GM12878 (cell line): ENCODE measurements around the gene GALNT17. TPM values are rescaled to one million over a fixed set of nuclear protein-coding genes. Genes with fewer than 3 reads are reported as not detected.

Experiments
- CREB1 ChIP-seq: IDR thresholded peaks from 2 replicates; pipeline ENCODE4 v1.6.1; 2012; ENCODE audit warnings: low read depth, mild to moderate bottlenecking, inconsistent platforms
- PAX5 ChIP-seq: IDR thresholded peaks from 2 replicates; pipeline ENCODE4 v1.6.1; 2011; ENCODE audit warnings: low read depth, low read length, borderline replicate concordance
- PAX8 ChIP-seq: fragments of 450-650 bp; IDR thresholded peaks from 2 replicates; pipeline ENCODE4 v1.6.1; 2017; ENCODE audit warnings: mild to moderate bottlenecking, moderate library complexity
- RAD51 ChIP-seq: fragments of 450-650 bp; IDR thresholded peaks from 2 replicates; pipeline ENCODE4 v1.6.1; 2016; ENCODE audit warnings: moderate library complexity, mild to moderate bottlenecking, inconsistent platforms
- polyA plus RNA-seq, 11 experiments: library from polyadenylated mRNA; depleted of rRNA in 4 of 11; unstranded in 6 of 11; stranded (reverse) in 5 of 11; fragments of >200 nt; fragmentation: Nextera tagmentation in 4 of 11; fragmentation: Illumina TruSeq in 1 of 11; extraction: Ambion mirVana in 4 of 11; extraction: Trizol in 1 of 11; gene quantifications; 1 replicate in 1 of 11; 2 replicates in 10 of 11; pipeline versions ENCODE4 v1.2.1 to v1.2.3, GENCODE V29; 2011 to 2016; ENCODE audit warnings: inconsistent platforms in 2 of 11, missing spikeins in 2 of 11, low read depth in 1 of 11
- total RNA-seq, 4 experiments: library from RNA; depleted of rRNA in 3 of 4; stranded (reverse); fragments of >200 nt in 3 of 4; fragmentation: Illumina TruSeq in 1 of 4; extraction: Trizol in 1 of 4; gene quantifications; 2 replicates each; pipeline versions ENCODE4 v1.2.1 to v1.2.3, GENCODE V29; 2013 to 2021
- TF ChIP-seq, protein P1 (sequence below): IDR thresholded peaks from 2 replicates; pipeline ENCODE4 v1.6.1; 2012; ENCODE audit warnings: mild to moderate bottlenecking, low read depth, low read length
- TF ChIP-seq, protein P2 (sequence below): fragments of 450-650 bp; formaldehyde crosslinking; IDR thresholded peaks from 2 replicates; pipeline ENCODE4 v1.5.0; 2022; ENCODE audit warnings: mild to moderate bottlenecking, missing genetic modification characterization
- TF ChIP-seq, protein P3 (sequence below): fragments of 450-650 bp; IDR thresholded peaks from 2 replicates; pipeline ENCODE4 v1.6.1; 2017; ENCODE audit warnings: mild to moderate bottlenecking, moderate library complexity
- TF ChIP-seq, protein P4 (sequence below): IDR thresholded peaks from 2 replicates; pipeline ENCODE4 v1.6.1; 2012; ENCODE audit warnings: low read length, inconsistent platforms

GALNT17 gene
- total and polyA plus RNA-seq, 10 of the 15 experiments (the other 5 are each of a cell fraction or from before 2014, with no cell fraction given) = 0.12 to 0.15 TPM; not detected in 8

DNA sequence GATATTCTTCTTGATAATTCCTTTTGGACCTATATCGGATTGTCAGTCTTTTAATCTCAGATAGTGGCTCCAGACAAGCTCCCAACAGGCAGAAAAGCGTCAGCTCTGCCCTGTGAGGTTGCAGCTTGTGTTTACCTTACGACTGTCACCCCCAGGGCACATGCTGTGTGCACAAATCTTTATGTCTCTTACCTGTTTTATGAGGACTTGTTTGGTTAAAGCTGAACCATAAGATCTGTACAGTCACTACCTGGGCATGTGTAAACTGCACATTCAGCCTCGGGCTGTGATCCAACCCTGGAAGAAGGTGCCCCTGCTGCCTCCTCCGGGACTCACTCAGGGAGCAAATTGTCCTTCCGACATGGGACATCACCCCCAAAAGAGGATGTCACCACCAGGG is 119.8 kb downstream of the GALNT17 start (continued):
- TF ChIP-seq, protein P1, sequence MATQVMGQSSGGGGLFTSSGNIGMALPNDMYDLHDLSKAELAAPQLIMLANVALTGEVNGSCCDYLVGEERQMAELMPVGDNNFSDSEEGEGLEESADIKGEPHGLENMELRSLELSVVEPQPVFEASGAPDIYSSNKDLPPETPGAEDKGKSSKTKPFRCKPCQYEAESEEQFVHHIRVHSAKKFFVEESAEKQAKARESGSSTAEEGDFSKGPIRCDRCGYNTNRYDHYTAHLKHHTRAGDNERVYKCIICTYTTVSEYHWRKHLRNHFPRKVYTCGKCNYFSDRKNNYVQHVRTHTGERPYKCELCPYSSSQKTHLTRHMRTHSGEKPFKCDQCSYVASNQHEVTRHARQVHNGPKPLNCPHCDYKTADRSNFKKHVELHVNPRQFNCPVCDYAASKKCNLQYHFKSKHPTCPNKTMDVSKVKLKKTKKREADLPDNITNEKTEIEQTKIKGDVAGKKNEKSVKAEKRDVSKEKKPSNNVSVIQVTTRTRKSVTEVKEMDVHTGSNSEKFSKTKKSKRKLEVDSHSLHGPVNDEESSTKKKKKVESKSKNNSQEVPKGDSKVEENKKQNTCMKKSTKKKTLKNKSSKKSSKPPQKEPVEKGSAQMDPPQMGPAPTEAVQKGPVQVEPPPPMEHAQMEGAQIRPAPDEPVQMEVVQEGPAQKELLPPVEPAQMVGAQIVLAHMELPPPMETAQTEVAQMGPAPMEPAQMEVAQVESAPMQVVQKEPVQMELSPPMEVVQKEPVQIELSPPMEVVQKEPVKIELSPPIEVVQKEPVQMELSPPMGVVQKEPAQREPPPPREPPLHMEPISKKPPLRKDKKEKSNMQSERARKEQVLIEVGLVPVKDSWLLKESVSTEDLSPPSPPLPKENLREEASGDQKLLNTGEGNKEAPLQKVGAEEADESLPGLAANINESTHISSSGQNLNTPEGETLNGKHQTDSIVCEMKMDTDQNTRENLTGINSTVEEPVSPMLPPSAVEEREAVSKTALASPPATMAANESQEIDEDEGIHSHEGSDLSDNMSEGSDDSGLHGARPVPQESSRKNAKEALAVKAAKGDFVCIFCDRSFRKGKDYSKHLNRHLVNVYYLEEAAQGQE = no peak
- TF ChIP-seq, protein P2, sequence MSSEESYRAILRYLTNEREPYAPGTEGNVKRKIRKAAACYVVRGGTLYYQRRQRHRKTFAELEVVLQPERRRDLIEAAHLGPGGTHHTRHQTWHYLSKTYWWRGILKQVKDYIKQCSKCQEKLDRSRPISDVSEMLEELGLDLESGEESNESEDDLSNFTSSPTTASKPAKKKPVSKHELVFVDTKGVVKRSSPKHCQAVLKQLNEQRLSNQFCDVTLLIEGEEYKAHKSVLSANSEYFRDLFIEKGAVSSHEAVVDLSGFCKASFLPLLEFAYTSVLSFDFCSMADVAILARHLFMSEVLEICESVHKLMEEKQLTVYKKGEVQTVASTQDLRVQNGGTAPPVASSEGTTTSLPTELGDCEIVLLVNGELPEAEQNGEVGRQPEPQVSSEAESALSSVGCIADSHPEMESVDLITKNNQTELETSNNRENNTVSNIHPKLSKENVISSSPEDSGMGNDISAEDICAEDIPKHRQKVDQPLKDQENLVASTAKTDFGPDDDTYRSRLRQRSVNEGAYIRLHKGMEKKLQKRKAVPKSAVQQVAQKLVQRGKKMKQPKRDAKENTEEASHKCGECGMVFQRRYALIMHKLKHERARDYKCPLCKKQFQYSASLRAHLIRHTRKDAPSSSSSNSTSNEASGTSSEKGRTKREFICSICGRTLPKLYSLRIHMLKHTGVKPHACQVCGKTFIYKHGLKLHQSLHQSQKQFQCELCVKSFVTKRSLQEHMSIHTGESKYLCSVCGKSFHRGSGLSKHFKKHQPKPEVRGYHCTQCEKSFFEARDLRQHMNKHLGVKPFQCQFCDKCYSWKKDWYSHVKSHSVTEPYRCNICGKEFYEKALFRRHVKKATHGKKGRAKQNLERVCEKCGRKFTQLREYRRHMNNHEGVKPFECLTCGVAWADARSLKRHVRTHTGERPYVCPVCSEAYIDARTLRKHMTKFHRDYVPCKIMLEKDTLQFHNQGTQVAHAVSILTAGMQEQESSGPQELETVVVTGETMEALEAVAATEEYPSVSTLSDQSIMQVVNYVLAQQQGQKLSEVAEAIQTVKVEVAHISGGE (CRISPR knock-in tag) = no peak
- TF ChIP-seq, protein P3, sequence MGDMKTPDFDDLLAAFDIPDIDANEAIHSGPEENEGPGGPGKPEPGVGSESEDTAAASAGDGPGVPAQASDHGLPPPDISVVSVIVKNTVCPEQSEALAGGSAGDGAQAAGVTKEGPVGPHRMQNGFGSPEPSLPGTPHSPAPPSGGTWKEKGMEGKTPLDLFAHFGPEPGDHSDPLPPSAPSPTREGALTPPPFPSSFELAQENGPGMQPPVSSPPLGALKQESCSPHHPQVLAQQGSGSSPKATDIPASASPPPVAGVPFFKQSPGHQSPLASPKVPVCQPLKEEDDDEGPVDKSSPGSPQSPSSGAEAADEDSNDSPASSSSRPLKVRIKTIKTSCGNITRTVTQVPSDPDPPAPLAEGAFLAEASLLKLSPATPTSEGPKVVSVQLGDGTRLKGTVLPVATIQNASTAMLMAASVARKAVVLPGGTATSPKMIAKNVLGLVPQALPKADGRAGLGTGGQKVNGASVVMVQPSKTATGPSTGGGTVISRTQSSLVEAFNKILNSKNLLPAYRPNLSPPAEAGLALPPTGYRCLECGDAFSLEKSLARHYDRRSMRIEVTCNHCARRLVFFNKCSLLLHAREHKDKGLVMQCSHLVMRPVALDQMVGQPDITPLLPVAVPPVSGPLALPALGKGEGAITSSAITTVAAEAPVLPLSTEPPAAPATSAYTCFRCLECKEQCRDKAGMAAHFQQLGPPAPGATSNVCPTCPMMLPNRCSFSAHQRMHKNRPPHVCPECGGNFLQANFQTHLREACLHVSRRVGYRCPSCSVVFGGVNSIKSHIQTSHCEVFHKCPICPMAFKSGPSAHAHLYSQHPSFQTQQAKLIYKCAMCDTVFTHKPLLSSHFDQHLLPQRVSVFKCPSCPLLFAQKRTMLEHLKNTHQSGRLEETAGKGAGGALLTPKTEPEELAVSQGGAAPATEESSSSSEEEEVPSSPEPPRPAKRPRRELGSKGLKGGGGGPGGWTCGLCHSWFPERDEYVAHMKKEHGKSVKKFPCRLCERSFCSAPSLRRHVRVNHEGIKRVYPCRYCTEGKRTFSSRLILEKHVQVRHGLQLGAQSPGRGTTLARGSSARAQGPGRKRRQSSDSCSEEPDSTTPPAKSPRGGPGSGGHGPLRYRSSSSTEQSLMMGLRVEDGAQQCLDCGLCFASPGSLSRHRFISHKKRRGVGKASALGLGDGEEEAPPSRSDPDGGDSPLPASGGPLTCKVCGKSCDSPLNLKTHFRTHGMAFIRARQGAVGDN = no peak
- TF ChIP-seq CREB1 (no peak), PAX5 (no peak), PAX8 (no peak), RAD51 (no peak)
- TF ChIP-seq, protein P4, sequence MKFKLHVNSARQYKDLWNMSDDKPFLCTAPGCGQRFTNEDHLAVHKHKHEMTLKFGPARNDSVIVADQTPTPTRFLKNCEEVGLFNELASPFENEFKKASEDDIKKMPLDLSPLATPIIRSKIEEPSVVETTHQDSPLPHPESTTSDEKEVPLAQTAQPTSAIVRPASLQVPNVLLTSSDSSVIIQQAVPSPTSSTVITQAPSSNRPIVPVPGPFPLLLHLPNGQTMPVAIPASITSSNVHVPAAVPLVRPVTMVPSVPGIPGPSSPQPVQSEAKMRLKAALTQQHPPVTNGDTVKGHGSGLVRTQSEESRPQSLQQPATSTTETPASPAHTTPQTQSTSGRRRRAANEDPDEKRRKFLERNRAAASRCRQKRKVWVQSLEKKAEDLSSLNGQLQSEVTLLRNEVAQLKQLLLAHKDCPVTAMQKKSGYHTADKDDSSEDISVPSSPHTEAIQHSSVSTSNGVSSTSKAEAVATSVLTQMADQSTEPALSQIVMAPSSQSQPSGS = no peak
